ENCODE data around the gene KPNA6.

Gene KPNA6

DNA sequence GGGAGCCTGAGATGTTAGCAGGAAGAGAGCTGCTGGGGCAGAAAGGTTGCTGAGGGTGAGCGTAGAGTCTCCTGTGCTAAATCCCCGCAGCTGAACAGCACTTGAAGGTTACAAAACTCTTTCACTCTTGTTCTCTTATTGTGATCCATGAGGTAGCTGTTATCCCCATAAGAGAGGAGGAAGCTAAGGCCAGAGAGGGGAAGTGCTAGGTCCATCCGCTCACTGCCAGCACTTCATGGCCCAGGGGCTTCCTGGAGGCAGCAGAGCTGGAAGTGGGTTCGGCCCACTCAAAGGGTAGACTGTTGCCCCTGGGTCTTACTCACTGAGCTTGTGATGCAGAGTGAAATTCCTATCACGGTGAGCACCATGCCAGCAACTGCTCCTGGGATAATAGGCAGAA, 108.7 kb downstream of the KPNA6 start:
- DNase-seq (ENCODE audit: low read depth in 2 of 2) = no peak

DNA sequence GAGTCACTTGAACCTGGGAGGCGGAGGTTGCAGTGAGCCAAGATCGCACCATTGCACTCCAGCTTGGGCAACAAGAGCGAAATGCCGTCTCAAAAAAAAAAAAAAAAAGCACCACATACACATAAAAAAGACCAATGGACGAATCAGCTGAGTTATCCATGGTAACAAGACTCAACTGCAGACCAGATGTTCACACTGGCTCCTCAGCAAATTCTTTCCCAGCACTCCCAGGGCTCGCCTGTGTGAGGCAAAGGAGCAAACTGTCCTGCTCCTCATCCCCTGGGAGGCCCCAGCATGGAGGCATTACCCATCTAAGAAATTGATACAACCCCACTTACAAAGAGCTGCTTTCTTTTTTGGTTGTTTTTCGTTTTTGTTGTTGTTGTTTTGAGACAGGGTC, 111.2 kb downstream of the KPNA6 start:
- DNase-seq (ENCODE audit: low read depth in 2 of 2) = no peak

DNA sequence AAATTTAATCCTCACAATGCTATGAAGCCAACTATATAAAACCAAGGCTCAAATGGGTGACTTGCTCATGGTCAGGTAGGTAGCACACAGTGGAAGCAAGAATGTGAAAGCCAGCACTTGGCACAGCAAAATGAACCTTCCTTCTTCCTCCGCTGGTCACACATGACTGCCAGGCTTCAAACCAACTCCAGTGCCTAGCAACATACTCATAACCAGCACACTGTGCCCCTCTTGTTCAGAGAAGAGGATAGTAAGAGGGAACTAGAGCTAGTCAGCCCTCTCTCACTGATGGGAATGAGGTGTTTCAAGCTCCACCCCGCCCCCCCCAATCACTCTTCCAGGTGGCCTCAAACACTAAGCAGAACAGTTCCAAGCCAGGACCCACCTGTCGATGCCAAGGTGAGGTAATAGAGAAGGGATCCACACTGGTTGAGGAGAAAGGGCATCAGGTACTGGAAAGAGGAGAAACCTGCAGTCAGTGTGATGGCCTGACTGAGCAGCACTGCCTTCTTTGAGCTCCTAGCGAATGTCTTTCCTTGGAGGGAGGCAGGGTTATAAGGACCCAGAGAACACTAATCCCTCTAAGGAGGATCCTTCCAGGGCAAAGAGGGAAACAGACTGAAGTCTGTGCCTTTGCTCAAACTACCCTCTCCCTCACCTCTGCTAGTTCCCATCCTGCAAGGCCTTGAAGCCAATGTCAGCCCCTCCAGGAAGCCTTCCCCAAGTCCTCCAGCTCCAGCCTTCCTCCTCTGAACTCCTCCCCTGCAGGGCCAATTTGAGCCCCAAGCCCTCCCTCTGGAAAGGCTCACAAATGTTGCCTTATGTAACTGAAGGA, 113.1 kb downstream of the KPNA6 start:
- no peak for DNase-seq (ENCODE audit: low read depth in 2 of 2)

DNA sequence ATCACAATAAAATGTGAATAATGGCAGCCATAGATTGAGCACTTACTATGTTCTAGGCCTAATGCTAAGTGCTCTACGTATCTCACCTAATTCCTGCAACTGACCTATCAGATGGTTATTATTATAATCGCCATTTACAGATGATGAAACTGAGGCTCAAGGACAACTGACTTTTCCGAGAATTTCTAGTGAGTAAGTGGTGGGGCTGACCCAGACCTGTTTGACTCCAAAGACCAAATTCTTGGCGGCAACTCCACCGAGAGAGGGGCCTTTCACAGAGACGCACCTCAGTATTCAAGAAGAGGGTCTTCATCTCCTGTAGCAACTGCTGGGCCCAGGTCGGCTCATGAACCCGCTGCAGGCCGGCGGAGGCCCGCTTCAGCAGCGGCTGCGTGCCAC, 113.7 kb downstream of the KPNA6 start:
- DNase-seq (ENCODE audit: low read depth in 2 of 2) = no peak

DNA sequence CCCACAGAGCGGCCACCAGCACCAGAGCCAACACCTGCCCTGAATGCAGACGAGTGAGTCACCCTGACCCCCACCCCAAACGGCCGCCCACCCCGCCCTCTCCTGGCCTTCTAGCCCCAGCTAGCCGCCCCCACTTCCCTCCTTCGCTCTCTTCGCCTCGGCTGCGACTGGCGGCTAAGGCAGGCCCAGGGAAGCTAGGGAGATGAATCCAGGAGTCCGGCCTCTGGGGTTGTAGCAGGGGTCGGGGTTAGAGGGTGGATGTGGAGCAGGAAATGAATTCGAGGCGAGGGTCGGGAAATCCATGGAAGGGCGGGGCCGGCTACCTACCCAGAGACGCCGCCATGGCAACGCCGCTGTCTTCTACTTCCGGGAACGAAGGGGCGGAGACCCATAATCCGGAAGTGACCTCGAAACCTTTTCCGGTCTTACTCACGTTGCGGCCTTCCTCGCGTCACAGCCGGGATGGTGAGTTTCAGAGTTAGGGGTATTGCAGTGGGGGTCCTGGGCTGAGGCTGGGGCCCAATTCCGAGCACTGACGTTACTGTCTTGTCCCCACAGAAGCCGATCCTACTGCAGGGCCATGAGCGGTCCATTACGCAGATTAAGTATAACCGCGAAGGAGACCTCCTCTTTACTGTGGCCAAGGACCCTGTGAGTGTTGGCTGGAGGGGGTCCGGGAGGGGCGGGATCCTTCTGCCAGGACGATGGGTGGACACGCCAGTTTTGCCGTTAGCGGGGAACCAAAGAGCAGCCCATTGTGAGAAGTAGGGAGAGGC, 114.3 kb downstream of the KPNA6 start, which contains the start of the genes EIF3I and TMEM234:
Gene EIF3I (plus strand): TSS at position 428 of the 776 bp plus-strand sequence. CDS start 35 bp downstream, at position 463.
Gene TMEM234 (minus strand): TSS at position 374 of the 776 bp plus-strand sequence. CDS start 31 bp downstream, at position 343.
- peak; percentile 77 to 87 for DNase-seq (ENCODE audit: low read depth in 2 of 2)

DNA sequence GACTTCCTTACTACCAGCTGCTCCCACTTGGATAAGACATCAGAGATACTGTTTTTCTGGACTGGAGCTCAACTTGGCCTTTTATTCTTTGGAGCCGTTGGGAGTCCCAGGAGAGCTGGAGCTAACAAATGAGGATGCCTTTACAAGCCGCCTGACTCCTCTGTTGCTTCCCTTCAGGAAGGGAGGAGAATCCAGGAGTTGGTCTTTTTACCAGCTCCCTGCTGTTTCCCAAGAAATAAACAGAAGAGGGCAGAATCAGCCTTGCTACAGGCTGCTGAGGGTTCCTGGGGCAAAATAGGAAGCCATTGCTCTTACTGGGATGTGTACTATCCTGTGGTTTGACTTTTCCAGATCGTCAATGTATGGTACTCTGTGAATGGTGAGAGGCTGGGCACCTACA, 115.8 kb downstream of the KPNA6 start:
- DNase-seq (ENCODE audit: low read depth in 2 of 2) = no peak

DNA sequence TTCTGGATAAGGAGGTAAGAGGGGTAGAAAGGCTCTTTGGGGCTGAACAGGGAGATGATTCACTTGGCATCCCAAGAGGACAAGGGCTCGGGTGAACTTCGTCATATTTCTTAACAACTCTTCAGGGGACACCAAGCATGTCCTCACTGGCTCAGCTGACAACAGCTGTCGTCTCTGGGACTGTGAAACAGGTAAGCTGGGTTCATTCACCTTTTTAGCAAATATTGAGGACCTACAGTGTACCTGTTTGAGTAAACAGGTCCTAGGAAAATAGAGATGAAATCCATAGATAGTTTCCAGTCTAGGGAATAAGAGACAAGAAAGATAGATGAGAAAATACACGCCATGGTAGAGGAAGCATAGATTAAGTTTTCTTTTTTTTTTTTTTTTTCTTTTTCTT, 116.4 kb downstream of the KPNA6 start:
- DNase-seq (ENCODE audit: low read depth in 2 of 2) = no peak
